Mononuclear cell (primary cell): ENCODE results near the gene CATSPERZ. TPM values are rescaled to one million over a fixed set of nuclear protein-coding genes. Genes with fewer than 3 reads are reported as not detected.

Experiments
- H3K27me3 ChIP-seq: 2 replicates; pipeline ENCODE4 v1.6.0; 2011; ENCODE audit warnings: low read length, control low read depth; ENCODE audit not compliant: insufficient read depth
- H3K4me1 ChIP-seq: 2 replicates; pipeline ENCODE4 v1.5.1; 2011; ENCODE audit warnings: mild to moderate bottlenecking, low read length, control low read depth; ENCODE audit not compliant: insufficient read depth
- H3K4me3 ChIP-seq: 2 replicates; pipeline ENCODE4 v1.5.1; 2011; ENCODE audit warnings: mild to moderate bottlenecking, low read length, moderate library complexity
- H3K9me3 ChIP-seq: 2 replicates; pipeline ENCODE4 v1.5.1; 2011; ENCODE audit warnings: low read depth, mild to moderate bottlenecking, control low read depth, low read length
- total RNA-seq: library from RNA; depleted of rRNA; stranded (reverse); fragments of >200 nt; gene quantifications from one replicate; pipeline ENCODE4 v1.2.3, GENCODE V29; 2012

The CATSPERZ gene
- total RNA-seq, 1 donor: not detected

DNA sequence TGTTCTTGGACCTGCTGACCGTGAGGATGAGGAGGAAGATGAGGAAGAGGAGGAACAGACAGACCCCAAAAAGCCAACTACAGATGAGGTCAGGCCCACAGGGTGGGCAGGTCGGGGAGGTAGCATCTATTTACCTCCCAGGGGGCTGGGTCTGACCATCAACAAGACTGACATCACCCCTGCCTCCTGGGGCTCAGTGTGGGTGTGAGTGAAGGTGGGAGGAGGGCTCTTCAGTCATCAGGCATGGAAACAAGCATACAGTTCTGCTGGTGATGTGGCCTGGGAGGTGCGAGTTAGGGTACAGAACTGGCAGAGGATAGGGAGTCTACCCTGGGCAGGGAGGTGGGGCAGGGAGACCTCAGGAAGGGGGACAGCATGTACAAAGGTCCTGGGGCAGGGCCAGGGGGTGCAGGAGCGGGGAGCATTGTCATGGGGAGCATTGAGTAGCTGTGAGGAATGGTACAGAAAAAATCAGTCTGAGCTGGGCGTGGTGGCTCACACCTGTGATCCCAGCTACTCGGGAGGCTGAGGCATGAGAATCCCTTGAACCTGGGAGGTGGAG, 39.9 kb upstream of the CATSPERZ start:
- Histone ChIP-seq H3K27me3 (no peaks in the 10 kb centered on the region), H3K4me1 (no peaks in the 10 kb centered on the region), H3K4me3 (no peak overlapping the region), H3K9me3 (no peaks in the 10 kb centered on the region)

GRCh38 chr11:64261556-64262080, 38.5 kb upstream of the CATSPERZ start:
- H3K9me3 ChIP-seq: no peaks in the 10 kb centered on the region
- H3K27me3 ChIP-seq: no peaks in the 10 kb centered on the region
- no peaks in the 10 kb centered on the region for H3K4me1 ChIP-seq
- H3K4me3 ChIP-seq: no peak overlapping the region

DNA sequence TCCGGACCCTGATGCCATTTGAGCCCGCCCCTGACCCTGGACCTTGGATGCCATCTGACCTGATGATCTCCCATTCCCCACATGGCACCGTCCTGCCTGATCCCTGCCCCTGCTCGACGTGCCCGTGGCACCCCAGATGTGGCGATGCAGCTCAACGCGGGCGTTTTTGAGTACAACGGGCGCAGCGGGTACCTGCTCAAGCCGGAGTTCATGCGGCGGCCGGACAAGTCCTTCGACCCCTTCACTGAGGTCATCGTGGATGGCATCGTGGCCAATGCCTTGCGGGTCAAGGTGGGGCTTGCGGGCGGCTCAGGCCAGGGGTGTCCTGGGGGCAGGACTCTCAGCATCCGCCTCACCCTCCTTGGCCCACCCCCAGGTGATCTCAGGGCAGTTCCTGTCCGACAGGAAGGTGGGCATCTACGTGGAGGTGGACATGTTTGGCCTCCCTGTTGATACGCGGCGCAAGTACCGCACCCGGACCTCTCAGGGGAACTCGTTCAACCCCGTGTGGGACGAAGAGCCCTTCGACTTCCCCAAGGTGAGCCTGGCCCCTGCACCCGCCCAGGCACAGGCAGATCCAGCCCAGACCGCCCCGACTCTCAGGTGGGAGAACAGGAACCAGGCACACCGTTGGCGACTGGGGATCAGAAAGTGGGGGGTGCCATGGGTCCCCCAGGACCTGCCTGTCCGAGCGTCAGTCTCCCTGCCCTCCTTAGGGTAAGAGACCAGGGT, 37.7 kb upstream of the CATSPERZ start:
- Histone ChIP-seq H3K4me1 (peaks cover under 1% of the 10 kb centered on the region), H3K27me3 (no peaks in the 10 kb centered on the region), H3K9me3 (no peaks in the 10 kb centered on the region), H3K4me3 (no peak overlapping the region)

GRCh38 chr11:64263021-64263946, 36.9 kb upstream of the CATSPERZ start:
- no peaks in the 10 kb centered on the region for H3K27me3 ChIP-seq
- H3K9me3 ChIP-seq: no peaks in the 10 kb centered on the region
- H3K4me3 ChIP-seq: no peak overlapping the region
- peaks cover 9% of the 10 kb centered on the region for H3K4me1 ChIP-seq

GRCh38 chr11:64263947-64264317, 36.2 kb upstream of the CATSPERZ start:
- Histone ChIP-seq H3K9me3 (no peaks in the 10 kb centered on the region), H3K4me3 (no peak overlapping the region), H3K4me1 (peaks cover 16% of the 10 kb centered on the region), H3K27me3 (no peaks in the 10 kb centered on the region)

GRCh38 chr11:64264371-64264852, 35.7 kb upstream of the CATSPERZ start:
- H3K4me1 ChIP-seq: peaks cover 20% of the 10 kb centered on the region
- H3K4me3 ChIP-seq: no peak overlapping the region
- no peaks in the 10 kb centered on the region for H3K9me3 ChIP-seq
- no peaks in the 10 kb centered on the region for H3K27me3 ChIP-seq

GRCh38 chr11:64265176-64266160, 34.7 kb upstream of the CATSPERZ start:
- Histone ChIP-seq H3K27me3 (no peaks in the 10 kb centered on the region), H3K4me3 (no peak overlapping the region), H3K9me3 (no peaks in the 10 kb centered on the region), H3K4me1 (peaks cover 22% of the 10 kb centered on the region)

DNA sequence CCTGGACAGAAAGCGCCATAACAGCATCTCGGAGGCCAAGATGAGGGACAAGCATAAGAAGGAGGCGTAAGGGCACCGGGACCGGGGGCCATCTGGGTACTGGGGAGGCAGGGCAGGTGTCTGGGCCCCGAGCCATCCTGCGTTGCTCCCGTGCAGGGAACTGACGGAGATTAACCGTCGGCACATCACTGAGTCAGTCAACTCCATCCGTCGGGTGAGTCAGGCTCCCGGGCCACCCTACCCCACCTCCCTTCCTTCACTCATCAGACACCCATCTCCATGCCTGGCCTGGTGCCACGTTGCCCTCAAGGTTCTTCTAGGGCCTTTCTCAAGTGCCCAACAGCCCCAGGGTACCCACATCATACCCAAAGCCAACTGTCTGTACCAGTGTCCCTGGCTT, 33.8 kb upstream of the CATSPERZ start:
- Histone ChIP-seq H3K4me3 (no peak overlapping the region), H3K9me3 (no peaks in the 10 kb centered on the region), H3K4me1 (peaks cover 26% of the 10 kb centered on the region), H3K27me3 (no peaks in the 10 kb centered on the region)

- H3K27me3 ChIP-seq: no peaks in the 10 kb centered on the region
- H3K9me3 ChIP-seq: no peaks in the 10 kb centered on the region
- H3K4me3 ChIP-seq: no peak overlapping the region
These were observed 32.8 kb upstream of the CATSPERZ start for GRCh38 chr11:64267207-64267945.

DNA sequence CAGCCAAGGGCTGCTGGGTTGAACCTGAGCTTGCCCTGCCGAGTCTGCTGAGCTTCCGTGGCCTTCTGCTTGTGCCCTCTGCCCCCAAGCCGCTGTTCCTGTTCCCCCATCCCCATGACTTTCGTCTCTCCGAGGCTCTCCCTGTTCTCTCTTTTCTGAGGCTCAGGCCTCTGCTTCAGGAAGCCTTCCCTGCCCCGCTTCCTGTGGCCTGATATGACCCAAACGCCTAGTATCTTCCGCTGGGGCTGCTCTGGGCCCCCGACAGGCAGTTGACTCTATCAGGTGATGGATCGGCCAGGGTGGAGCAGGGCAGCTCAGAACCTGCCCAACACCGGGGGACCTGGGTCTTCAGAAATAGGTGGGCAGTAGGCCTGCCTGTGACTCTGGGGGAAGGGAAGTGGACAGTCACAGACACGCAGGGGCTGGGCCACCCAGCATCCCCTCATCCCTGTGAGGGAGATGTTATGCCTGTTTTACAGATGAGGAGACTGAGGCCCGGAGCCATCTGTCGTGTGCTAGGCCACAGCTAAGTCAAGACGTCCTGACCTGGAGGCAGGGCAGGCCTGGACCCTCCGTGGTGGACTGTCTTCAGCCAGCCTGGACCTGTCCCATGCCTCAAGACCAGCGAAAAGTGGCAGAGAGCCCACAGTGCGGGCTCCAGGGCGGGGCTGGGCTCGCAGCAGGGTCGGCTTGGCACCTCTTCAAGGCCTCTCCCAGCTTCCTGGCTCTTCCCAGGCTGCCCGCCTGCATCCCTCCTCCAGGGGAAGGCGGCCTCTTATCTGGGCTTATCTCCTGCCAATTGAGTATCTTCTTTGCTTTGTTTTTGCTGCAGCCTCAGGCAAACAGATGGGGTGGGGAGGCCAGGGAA, 31.9 kb upstream of the CATSPERZ start:
- Histone ChIP-seq H3K27me3 (no peaks in the 10 kb centered on the region), H3K4me3 (peak overlapping the region; percentile 66), H3K9me3 (no peaks in the 10 kb centered on the region), H3K4me1 (peaks cover 35% of the 10 kb centered on the region)

More at GRCh38 chr11:64267207-64267945, 32.8 kb upstream of the CATSPERZ start:
- peaks cover 35% of the 10 kb centered on the region for H3K4me1 ChIP-seq

DNA sequence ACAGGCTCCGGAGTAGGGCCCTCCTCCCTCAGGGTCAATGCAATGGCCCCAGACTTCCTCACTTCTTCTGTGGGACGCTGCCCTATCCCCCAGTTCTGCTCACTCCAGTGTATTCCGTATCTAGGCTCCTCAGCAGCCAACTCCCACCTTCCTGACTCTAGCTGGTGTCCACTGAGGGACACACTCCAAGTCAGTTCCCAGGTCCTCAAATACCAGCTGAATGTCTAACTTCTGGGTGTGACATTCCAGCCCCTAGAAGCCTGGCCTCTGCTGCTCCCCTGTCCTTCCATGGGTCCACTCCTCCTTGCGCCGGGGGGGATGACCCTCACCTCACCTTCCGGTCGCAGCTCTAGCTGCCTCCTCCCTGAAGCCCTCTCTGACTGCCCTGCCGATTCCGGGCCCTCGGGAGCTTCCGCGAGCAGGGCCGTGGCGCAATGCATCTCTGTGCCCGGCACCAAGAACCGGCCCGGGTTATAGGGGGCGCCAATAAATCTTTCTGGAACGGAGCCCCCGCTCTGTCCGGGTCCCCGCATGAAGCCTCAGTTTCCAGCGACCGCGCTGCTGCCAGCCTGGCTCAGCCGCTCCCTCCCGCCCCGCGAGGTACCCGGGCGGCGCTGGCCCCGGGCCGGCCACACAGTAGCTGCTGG, 31.1 kb upstream of the CATSPERZ start:
- Histone ChIP-seq H3K4me3 (peak overlapping the region; percentile 66), H3K4me1 (peaks cover 35% of the 10 kb centered on the region), H3K27me3 (no peaks in the 10 kb centered on the region), H3K9me3 (no peaks in the 10 kb centered on the region)

DNA sequence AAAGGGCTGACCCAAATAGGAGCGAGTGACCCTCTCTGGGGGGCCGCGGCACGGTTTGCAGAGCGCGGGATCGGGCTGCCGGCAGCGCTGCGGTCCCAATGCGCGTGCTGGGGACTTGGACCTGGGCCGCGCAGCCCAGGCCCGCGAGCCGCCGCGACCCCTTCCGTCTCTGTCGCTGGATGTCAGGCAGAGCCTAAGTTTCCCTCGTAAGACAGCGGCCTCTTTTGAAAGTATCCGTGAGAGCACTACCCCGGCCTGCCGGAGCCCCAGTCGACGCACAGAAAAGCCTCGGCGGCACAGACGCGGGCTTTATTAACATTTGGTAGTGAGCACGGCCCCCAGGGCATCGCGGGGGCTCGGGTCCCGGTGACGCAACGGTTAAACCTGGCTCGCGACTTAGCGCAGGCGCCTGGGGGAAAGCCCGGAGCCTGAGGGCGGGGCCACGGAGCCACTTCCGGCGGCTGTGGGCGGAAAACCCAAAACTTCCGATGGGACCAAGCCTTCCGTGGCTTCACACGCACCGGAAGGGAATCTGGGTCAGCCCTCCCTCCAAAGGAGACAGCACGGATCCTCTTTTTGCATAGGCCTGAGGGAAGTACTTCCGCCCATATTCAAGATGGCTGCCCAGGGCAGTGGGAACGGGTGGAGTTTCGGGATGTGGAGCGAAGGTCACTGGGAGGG, 30.5 kb upstream of the CATSPERZ start:
- Histone ChIP-seq H3K4me3 (peak overlapping the region; percentile 66), H3K9me3 (no peaks in the 10 kb centered on the region), H3K4me1 (peaks cover 35% of the 10 kb centered on the region), H3K27me3 (no peaks in the 10 kb centered on the region)
